Motor neuron (in vitro differentiated cells): ENCODE results near the gene EDEM2. TPM values are rescaled to one million over a fixed set of nuclear protein-coding genes. Genes with fewer than 3 reads are reported as not detected.
A peak's percentile ranks its signal among the peaks of the same experiment; 100 is the strongest.
"Not testable (repeated sequence)": the region's sequence is repeated elsewhere in the genome, so short reads cannot be mapped to it uniquely, and the experiment has no call there.

Experiments used
- ATAC-seq, 8 experiments: fragments of 200-7000 bp; cut with Tn5 transposase; replicated peaks in 6 of 8; 2 replicates each; pipeline ENCODE4 v1.8.0; 2021; ENCODE audit warnings: mild to moderate bottlenecking in 8 of 8, moderate library complexity in 8 of 8
- H3K27ac ChIP-seq, 2 donors: fragments of 250-450 bp; sonication (Bioruptor Pico); 2 replicates each; pipeline ENCODE4 v1.9.0; 2021; ENCODE audit warnings: antibody characterized with exemption in 2 of 2, mild to moderate bottlenecking in 2 of 2, moderate library complexity in 1 of 2
- H3K4me1 ChIP-seq, 2 donors: fragments of 250-450 bp; sonication (Bioruptor Pico); replicated peaks in 1 of 2; 2 replicates each; pipeline ENCODE4 v1.6.1; 2021; ENCODE audit warnings: antibody characterized with exemption in 2 of 2, mild to moderate bottlenecking in 2 of 2, moderate library complexity in 1 of 2
- H3K4me3 ChIP-seq, 5 donors: fragments of 250-450 bp; sonication (Bioruptor Pico); 2 replicates each; pipeline ENCODE4 v1.9.0; 2021; ENCODE audit warnings: antibody characterized with exemption in 5 of 5, mild to moderate bottlenecking in 5 of 5, moderate library complexity in 4 of 5
- WGBS, 10 experiments: fragments of 450-650 bp; shearing (Covaris generic); methylation state at CpG; one replicate each; pipeline ENCODE4 v1.0.0; 2022; 5-methylcytosine and 5-hydroxymethylcytosine counted together
- in situ Hi-C, 9 experiments: fragments of 400-800 bp; cut with MboI; loops; one replicate each; pipeline ENCODE4 v1.15.0; 2021; ENCODE audit warnings: low sequenced_read_pairs in 9 of 9, low pct_unique_long_range_greater_than_20kb in 2 of 9; ENCODE audit not compliant: unreplicated experiment in 9 of 9
- total RNA-seq, 8 experiments: library from RNA; unstranded; fragments of 300-600 nt; gene quantifications; 2 replicates each; pipeline versions ENCODE4 v1.2.3 to v1.2.4, GENCODE V29; 2022

The EDEM2 gene, protein sequence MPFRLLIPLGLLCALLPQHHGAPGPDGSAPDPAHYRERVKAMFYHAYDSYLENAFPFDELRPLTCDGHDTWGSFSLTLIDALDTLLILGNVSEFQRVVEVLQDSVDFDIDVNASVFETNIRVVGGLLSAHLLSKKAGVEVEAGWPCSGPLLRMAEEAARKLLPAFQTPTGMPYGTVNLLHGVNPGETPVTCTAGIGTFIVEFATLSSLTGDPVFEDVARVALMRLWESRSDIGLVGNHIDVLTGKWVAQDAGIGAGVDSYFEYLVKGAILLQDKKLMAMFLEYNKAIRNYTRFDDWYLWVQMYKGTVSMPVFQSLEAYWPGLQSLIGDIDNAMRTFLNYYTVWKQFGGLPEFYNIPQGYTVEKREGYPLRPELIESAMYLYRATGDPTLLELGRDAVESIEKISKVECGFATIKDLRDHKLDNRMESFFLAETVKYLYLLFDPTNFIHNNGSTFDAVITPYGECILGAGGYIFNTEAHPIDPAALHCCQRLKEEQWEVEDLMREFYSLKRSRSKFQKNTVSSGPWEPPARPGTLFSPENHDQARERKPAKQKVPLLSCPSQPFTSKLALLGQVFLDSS
- 10 to 100 TPM in 5 of 8 experiments, 1 to 10 TPM in 3; 7.0 to 52.5 (median 13.9) TPM for total RNA-seq

DNA sequence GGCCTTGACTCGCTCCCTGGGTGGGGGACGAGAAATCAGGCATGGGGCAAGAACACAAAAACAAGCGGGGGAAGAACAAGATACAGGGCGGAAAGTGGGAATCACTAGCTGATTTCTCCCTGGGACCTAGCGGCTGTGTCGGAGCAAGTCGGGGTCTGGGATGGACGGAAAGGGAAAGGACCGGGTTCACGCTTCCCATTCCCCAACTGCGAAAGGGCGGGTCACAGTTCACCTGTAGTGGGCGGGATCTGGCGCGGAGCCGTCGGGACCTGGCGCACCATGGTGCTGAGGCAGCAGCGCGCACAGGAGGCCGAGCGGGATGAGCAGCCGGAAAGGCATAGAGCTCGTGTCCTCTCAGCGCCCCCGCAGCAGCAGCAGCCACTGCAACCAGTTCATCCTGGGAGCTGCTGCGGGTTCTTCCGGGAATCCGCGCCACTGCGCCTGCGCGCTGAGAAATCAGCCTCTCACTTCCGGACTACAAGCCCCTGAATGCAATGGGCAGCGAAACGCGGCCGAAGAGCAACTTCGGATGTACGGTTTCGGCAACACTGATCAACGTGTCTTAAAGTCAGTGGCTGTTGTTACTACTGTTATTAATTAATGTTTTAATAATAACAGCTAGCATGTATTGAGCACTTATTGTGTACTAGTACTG is at the start of gene EDEM2:
Gene EDEM2 (minus strand): TSS at position 417 of the 655 bp plus-strand sequence. CDS start 78 bp downstream, at position 339.
- peaks cover 6 to 8% of the 10 kb centered on the region in 2 donors for H3K4me1 ChIP-seq
- peak within 1 kb of the TSS; percentile 54 to 66 (median 62) for H3K4me3 ChIP-seq
- 0 to 2% (median 0%) methylated on average over 3 to 36 of the region's 42 CpGs; no CpG with 5 or more reads in 2 of the 10 experiments for WGBS, 10 experiments
- in situ Hi-C loops: no loop called here
- H3K27ac ChIP-seq: no peak within 1 kb of the TSS
- ATAC-seq: peak; percentile 90 to 98 (median 95)

DNA sequence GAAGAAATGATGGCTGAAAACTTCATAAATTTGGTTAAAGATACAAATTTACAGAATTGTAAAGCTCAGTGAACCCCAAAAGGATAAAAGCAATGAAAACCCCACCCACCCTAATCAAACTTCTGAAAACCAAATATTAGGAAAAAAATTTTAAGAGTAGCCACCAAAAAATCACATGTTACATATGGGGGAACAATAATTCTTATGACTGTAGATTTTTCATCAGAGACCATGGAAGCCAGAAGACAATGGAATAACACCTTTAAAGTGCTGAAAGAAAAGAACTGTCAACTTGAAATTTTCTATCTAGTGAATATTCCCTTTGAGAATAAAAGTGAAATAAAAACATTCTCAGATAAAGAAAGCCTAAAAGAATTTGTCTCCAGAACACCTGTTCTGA is 49.2 kb upstream of the EDEM2 start:
- Histone ChIP-seq H3K27ac (no peak overlapping the region), H3K4me3 (no peak overlapping the region), H3K4me1 (no peaks in the 10 kb centered on the region)
- in situ Hi-C loops: no loop called here
- ATAC-seq: no peak

DNA sequence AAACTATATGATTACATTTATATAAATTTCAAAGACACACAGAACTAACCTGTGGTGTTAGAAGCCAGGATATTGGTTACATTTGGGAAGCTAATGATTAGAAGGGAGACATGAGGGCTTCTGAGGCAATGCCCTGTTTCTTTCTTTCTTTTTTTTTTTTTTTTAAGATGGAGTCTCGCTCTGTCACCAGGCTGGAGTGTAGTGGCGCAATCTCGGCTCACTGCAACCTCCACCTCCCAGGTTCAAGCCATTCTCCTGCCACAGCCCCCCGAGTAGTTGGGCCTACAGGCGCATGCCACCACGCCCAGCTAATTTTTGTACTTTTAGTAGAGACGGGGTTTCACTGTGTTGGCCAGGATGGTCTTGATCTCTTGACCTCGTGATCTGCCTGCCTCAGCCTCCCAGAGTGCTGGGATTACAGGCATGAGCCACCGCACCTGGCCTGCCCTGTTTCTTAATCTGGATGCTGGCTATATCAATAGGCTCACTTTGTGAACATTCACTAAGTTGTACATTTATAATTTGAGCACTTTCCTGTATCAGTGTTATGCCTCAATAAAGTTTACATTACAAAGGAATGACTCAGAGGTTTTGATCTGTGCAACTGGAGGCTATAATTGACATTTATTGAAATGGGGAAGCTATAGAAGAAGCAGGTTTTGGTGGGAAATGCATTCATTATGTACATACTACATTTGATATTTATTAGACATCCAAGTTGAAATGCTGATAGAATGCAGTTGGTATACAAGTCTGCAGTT is 46.1 kb upstream of the EDEM2 start:
- in situ Hi-C loops, ATAC-seq, H3K4me1 ChIP-seq, H3K4me3 ChIP-seq, H3K27ac ChIP-seq: not testable (repeated sequence)
- WGBS, 10 experiments: 61 to 100% (median 90%) methylated on average over 1 to 6 of the region's 9 CpGs; no CpG with 5 or more reads in 5 of the 10 experiments

DNA sequence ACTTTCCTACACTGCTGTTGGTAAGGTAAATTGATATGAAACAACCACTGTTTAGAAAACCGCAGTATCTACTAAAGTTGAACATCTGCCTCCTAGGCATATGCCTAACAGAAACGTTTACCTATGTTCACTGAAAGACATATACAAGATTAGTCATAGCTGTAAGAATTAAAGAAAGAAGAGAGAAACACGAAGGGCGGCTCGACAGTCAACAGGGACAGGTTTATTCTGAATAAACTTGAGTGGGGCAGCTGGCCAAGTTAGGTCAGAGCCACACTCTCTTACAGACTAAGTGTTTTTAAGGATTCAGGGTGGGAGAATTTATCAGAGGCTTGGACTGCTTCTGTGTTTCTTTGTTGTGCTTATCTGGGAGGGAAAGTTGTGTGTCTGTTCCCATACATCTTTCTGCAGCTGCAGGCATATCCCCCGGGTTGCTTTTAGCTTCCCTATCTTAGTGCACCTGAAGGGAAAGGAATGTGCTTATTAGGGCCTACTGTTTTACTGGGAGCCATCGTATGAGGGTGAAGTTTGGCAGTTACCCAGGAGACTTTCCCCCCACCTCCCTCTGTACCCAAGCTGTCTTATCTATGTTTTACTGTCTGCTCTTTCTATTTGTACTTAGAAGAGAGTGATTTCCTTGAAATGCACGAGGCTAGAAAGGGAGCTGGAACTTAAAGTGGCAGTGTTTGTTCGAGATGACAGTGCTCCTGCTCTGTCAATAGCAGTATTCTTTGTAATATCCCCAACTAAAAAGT is 45.2 kb upstream of the EDEM2 start:
- no peak overlapping the region for H3K4me3 ChIP-seq
- WGBS, 10 experiments: 6 to 69% (median 50%) methylated on average over 3 to 7 of the region's 9 CpGs
- no peak overlapping the region for H3K27ac ChIP-seq
- H3K4me1 ChIP-seq: no peaks in the 10 kb centered on the region
- peak in 1 of 8 experiments; percentile 71 for ATAC-seq
- in situ Hi-C loops: no loop called here

DNA sequence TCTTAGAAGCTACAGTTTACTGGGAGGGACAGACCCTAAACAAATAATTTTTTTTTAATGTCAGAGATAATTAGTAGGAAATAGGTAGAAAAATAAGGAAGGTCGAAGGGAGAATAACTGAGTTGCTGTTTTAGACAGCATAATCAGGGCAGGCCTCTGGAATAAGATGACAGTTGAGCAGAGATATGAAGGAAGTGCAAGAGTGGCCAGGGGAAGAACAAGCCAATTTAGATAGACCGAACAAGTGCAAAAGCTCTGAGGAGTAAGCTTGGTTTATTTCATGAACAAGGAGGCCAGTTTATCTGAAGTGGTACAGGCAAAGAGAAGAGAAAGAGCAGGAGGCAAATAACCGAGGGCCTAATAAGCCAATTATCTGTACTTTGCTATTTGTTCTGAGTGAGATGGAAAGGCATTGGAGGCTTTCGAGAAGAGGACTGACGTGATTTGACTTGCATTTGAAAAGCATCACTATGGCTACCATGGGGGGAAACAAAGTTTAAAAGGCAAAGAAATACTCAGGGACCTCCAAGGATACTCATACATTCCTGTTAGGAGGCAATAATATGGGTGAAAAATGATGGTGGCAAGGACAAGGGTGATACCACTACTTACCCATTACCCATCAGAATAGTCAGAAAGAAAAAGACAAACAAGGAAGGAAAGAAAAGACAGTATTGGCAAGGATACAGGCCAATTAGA is 44.4 kb upstream of the EDEM2 start:
- WGBS, 10 experiments: 36 to 81% (median 65%) methylated on average over 1 to 5 of the region's 5 CpGs
- in situ Hi-C loops: no loop called here
- no peak overlapping the region for H3K4me3 ChIP-seq
- ATAC-seq: peak in 1 of 8 experiments; percentile 91
- H3K27ac ChIP-seq: no peak overlapping the region
- H3K4me1 ChIP-seq: no peaks in the 10 kb centered on the region

DNA sequence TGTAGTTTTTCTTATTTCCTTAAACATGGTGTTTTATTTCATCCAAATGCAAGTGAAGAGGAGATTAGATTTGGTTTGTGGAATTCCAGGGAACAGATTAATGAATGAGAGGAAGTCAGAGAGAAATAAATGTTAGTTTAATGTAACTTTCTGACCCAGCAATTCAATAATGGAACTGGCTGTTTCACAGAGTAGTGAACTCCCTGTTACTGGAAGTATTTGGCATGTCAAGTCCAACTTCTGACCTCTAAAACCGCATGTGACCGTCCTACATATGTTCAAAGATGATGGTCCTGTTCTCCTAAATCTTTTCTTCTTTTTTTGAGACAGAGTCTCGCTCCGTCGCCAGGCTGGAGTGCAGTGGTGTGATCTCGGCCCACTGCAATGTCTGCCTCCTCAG is 43.4 kb upstream of the EDEM2 start:
- Histone ChIP-seq H3K4me1 (no peaks in the 10 kb centered on the region), H3K4me3 (no peak overlapping the region), H3K27ac (no peak overlapping the region)
- ATAC-seq: no peak
- in situ Hi-C loops: no loop called here
- WGBS, 10 experiments: 78 to 100% (median 93%) methylated on average over 2 to 6 of the region's 6 CpGs; no CpG with 5 or more reads in 2 of the 10 experiments

DNA sequence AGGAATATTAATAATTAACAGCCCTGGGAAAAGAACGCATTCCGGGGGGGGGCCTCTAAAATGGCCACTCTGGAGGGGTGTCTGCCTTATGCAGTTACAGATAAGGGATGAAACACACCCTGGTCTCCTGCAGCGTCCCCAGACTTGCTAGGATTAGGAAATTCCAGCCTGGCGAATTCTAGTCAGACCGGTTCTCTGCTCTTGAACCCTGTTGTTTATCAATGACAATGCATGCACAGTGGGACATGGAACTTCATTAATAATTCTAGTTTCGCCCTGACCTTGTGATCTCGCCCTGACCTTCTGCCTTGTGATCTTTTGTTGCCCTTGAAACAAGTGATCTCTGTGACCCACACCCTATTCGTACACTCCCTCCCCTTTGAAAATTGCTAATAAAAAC is 42.1 kb upstream of the EDEM2 start:
- in situ Hi-C loops, H3K27ac ChIP-seq, H3K4me3 ChIP-seq, H3K4me1 ChIP-seq, ATAC-seq: not testable (repeated sequence)
- WGBS, 10 experiments: 47 to 100% (median 76%) methylated on average over 1 to 8 of the region's 8 CpGs; no CpG with 5 or more reads in 4 of the 10 experiments

DNA sequence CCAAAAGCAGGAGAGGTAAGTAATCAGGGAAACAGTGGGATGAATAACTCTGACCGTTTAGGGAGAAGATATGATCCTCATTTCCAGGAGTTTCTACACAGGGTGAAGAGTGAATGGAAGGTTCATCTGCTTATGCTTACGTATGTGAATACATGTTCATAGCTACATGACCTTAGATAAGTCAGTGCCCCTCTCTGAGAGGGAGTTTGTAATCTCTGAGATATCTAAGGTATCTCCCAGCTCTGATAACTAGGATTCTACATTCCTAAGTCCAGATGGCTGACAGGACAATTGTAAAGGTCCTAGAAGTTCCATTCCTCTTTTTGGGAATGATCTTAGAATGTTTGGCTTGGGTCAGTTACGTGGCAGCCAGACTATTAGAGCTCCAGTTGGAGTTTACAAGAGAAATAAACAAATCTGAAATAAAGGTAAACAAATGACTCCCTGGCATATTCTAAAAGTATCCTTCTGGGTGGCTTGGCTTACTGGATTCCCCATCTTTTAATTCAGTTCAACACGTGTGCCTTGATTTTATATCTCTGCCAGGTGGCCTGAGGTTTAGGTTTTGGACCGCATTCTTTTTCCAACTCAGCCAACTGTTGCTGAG is 40.6 kb upstream of the EDEM2 start:
- no peaks in the 10 kb centered on the region for H3K4me1 ChIP-seq
- in situ Hi-C loops: no loop called here
- WGBS, 10 experiments: 44 to 96% (median 72%) methylated on average over 2 to 5 of the region's 5 CpGs; no CpG with 5 or more reads in 1 of the 10 experiments
- ATAC-seq: no peak
- no peak overlapping the region for H3K27ac ChIP-seq
- H3K4me3 ChIP-seq: no peak overlapping the region

DNA sequence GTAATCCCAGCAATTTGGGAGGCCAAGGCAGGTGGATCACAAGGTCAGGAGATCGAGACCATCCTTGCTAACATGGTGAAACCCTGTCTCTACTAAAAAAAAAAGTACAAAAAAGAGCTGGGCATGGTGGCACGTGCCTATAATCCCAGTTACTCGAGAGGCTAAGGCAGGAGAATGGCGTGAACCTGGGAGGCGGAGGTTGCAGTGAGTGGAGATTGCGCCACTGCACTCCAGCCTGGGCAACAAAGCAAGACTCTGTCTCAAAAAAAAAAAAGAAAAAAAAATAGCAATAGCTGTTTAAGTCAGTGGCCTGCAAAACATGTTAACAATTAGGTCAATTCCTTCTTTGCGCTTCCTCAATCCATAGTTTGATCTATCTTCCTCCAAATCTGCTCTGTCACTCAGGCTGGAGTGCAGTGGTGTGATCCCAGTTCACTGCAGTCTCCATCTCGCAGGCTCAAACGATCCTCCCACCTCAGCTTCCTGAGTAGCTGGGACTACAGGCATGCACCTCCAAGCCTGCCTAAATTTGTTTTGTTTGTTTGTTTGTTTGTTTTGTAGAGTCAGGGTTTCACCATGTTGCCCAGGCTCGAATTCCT is 39.7 kb upstream of the EDEM2 start:
- WGBS, 10 experiments: 73 to 100% (median 87%) methylated on average over 1 to 9 of the region's 10 CpGs
- in situ Hi-C loops, H3K27ac ChIP-seq, ATAC-seq, H3K4me3 ChIP-seq, H3K4me1 ChIP-seq: not testable (repeated sequence)

DNA sequence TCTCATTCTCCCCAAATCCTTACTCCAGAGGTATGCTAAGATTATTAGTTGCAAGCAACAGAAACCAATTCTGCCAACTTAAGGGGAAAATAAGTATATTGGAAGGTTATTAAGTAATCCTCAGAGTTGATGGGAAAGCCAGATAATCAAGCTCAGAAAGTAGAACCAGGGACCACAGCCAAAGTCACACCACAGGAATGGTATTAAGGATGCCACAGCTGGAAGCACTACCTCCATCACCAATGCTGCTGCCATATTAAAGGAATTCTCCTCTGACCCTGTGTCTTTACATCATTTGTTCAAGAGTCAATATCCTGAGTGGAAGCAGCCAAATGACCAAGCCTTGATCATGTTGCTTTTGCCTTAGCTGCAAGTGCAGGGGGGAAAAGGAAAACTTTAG is 34.6 kb upstream of the EDEM2 start:
- Histone ChIP-seq H3K4me1 (no peaks in the 10 kb centered on the region), H3K4me3 (no peak overlapping the region), H3K27ac (no peak overlapping the region)
- in situ Hi-C loops: no loop called here
- ATAC-seq: no peak

DNA sequence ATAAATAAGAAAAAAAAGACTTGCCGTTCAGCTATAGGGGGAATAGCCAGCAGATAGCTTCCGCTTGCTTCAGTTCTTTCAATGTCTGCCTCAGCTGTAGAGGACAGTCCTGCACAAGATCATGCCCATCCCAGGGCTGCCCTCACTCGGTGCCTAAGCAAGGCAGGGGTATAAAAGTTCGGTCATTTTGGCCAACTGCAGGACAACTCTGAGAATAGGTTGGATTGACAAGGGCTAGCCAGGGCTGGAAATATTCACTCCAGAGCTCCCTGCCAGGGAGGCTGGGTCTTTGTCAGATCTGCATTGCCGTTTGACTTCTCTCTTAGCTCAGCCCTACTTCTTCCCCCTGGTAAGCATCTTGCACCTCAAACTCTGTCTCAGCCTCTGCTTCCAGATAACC is 33.1 kb upstream of the EDEM2 start:
- Histone ChIP-seq H3K4me1 (no peaks in the 10 kb centered on the region), H3K27ac (no peak overlapping the region), H3K4me3 (no peak overlapping the region)
- WGBS, 10 experiments: 66 to 100% (median 93%) methylated on average over 1 to 5 of the region's 5 CpGs; no CpG with 5 or more reads in 1 of the 10 experiments
- no peak for ATAC-seq
- in situ Hi-C loops: no loop called here
